Measurements from ENCODE around the gene GLS.
A peak's percentile ranks its signal among the peaks of the same experiment; 100 is the strongest.
"Not testable (repeated sequence)": the region's sequence is repeated elsewhere in the genome, so short reads cannot be mapped to it uniquely, and the experiment has no call there.

The GLS gene

GRCh38 chr2:190867832-190868231, 12.8 kb upstream of the GLS start:
- H3K4me3 Mint-ChIP-seq, result no peak overlapping the region
- no peak overlapping the region for H3K27ac Mint-ChIP-seq
- H3K36me3 Mint-ChIP-seq, result peaks cover 26% of the 10 kb centered on the region
- ATAC-seq, result no peak
- H3K9me3 Mint-ChIP-seq, result peaks cover 5% of the 10 kb centered on the region
- H3K27me3 Mint-ChIP-seq, result no peaks in the 10 kb centered on the region
- H3K4me1 Mint-ChIP-seq, result no peaks in the 10 kb centered on the region

GRCh38 chr2:190869721-190870120, 10.9 kb upstream of the GLS start:
- H3K4me1 Mint-ChIP-seq, result no peaks in the 10 kb centered on the region
- no peak for ATAC-seq
- H3K9me3 Mint-ChIP-seq, result peaks cover 5% of the 10 kb centered on the region

GRCh38 chr2:190873451-190873850, 7.2 kb upstream of the GLS start:
- H3K9me3 Mint-ChIP-seq, H3K27me3 Mint-ChIP-seq, H3K27ac Mint-ChIP-seq, ATAC-seq, H3K4me3 Mint-ChIP-seq, H3K4me1 Mint-ChIP-seq, H3K36me3 Mint-ChIP-seq: not testable (repeated sequence)

More at GRCh38 chr2:190869721-190870120, 10.9 kb upstream of the GLS start:
- no peaks in the 10 kb centered on the region for H3K27me3 Mint-ChIP-seq
- no peak overlapping the region for H3K4me3 Mint-ChIP-seq
- no peak overlapping the region for H3K27ac Mint-ChIP-seq
- peaks cover 26% of the 10 kb centered on the region for H3K36me3 Mint-ChIP-seq

GRCh38 chr2:190875891-190876290, 4.7 kb upstream of the GLS start:
- no peak overlapping the region for H3K4me3 Mint-ChIP-seq
- H3K4me1 Mint-ChIP-seq, result peaks cover 7% of the 10 kb centered on the region
- H3K27me3 Mint-ChIP-seq, result no peaks in the 10 kb centered on the region
- peaks cover 5% of the 10 kb centered on the region for H3K36me3 Mint-ChIP-seq
- no peak for ATAC-seq
- H3K9me3 Mint-ChIP-seq, result no peaks in the 10 kb centered on the region
- no peak overlapping the region for H3K27ac Mint-ChIP-seq

GRCh38 chr2:190876631-190877030, 4.0 kb upstream of the GLS start:
- ATAC-seq, result no peak
- Mint-ChIP-seq H3K36me3 (peaks cover 5% of the 10 kb centered on the region), H3K4me3 (no peak overlapping the region), H3K27me3 (no peaks in the 10 kb centered on the region), H3K4me1 (peaks cover 7% of the 10 kb centered on the region), H3K27ac (no peak overlapping the region), H3K9me3 (no peaks in the 10 kb centered on the region)

GRCh38 chr2:190877436-190877835, 3.2 kb upstream of the GLS start:
- Mint-ChIP-seq H3K4me1 (peaks cover 7% of the 10 kb centered on the region), H3K9me3 (no peaks in the 10 kb centered on the region), H3K27me3 (no peaks in the 10 kb centered on the region), H3K4me3 (no peak overlapping the region), H3K27ac (no peak overlapping the region), H3K36me3 (peaks cover 3% of the 10 kb centered on the region)
- no peak for ATAC-seq

- Mint-ChIP-seq H3K27ac (peak overlapping the region; percentile 94), H3K27me3 (no peaks in the 10 kb centered on the region), H3K4me1 (peaks cover 29% of the 10 kb centered on the region), H3K9me3 (no peaks in the 10 kb centered on the region), H3K36me3 (peaks cover 8% of the 10 kb centered on the region), H3K4me3 (peak overlapping the region; percentile 88)
- ATAC-seq, result peak; percentile 2
Measured at GRCh38 chr2:190879474-190880377, 895 bp upstream of the GLS start.

- ATAC-seq, result peak; percentile 44
- Mint-ChIP-seq H3K9me3 (no peaks in the 10 kb centered on the region), H3K36me3 (peaks cover 8% of the 10 kb centered on the region), H3K4me1 (peaks cover 31% of the 10 kb centered on the region), H3K27me3 (no peaks in the 10 kb centered on the region), H3K27ac (peak overlapping the region; percentile 94), H3K4me3 (peak overlapping the region; percentile 92)
Measured at GRCh38 chr2:190881084-190881597, 520 bp downstream of the GLS start.

GRCh38 chr2:190881598-190882410, 1.2 kb downstream of the GLS start:
- Mint-ChIP-seq H3K36me3 (peaks cover 8% of the 10 kb centered on the region), H3K27ac (peak overlapping the region; percentile 94), H3K4me3 (peak overlapping the region; percentile 92), H3K4me1 (peaks cover 31% of the 10 kb centered on the region), H3K27me3 (no peaks in the 10 kb centered on the region), H3K9me3 (no peaks in the 10 kb centered on the region)
- ATAC-seq, result peak; percentile 74

- Mint-ChIP-seq H3K4me1 (peaks cover 32% of the 10 kb centered on the region), H3K27me3 (no peaks in the 10 kb centered on the region), H3K4me3 (peak overlapping the region; percentile 92), H3K9me3 (no peaks in the 10 kb centered on the region), H3K27ac (peak overlapping the region; percentile 94), H3K36me3 (peaks cover 8% of the 10 kb centered on the region)
- ATAC-seq, result no peak
Measured at GRCh38 chr2:190882411-190882766, 1.8 kb downstream of the GLS start.

GRCh38 chr2:190882856-190883582, 2.4 kb downstream of the GLS start:
- no peak for ATAC-seq
- peak overlapping the region; percentile 94 for H3K27ac Mint-ChIP-seq
- no peaks in the 10 kb centered on the region for H3K9me3 Mint-ChIP-seq
- no peaks in the 10 kb centered on the region for H3K27me3 Mint-ChIP-seq
- H3K36me3 Mint-ChIP-seq, result peaks cover 8% of the 10 kb centered on the region
- H3K4me3 Mint-ChIP-seq, result peak overlapping the region; percentile 92
- peaks cover 39% of the 10 kb centered on the region for H3K4me1 Mint-ChIP-seq

GRCh38 chr2:190885844-190886243, 5.2 kb downstream of the GLS start:
- not testable (repeated sequence) for H3K9me3 Mint-ChIP-seq, H3K27me3 Mint-ChIP-seq, ATAC-seq
- H3K4me3 Mint-ChIP-seq, result peak overlapping the region; percentile 50
- peak overlapping the region; percentile 82 for H3K27ac Mint-ChIP-seq
- peaks cover 15% of the 10 kb centered on the region for H3K36me3 Mint-ChIP-seq
- H3K4me1 Mint-ChIP-seq, result peaks cover 59% of the 10 kb centered on the region

GRCh38 chr2:190887089-190887488, 6.5 kb downstream of the GLS start:
- Mint-ChIP-seq H3K36me3 (peaks cover 15% of the 10 kb centered on the region), H3K27me3 (no peaks in the 10 kb centered on the region), H3K27ac (peak overlapping the region; percentile 68), H3K4me1 (peaks cover 71% of the 10 kb centered on the region), H3K4me3 (no peak overlapping the region), H3K9me3 (no peaks in the 10 kb centered on the region)
- ATAC-seq, result peak; percentile 72

GRCh38 chr2:190888449-190888848, 7.8 kb downstream of the GLS start:
- peak overlapping the region; percentile 68 for H3K27ac Mint-ChIP-seq
- H3K27me3 Mint-ChIP-seq, result no peaks in the 10 kb centered on the region
- H3K9me3 Mint-ChIP-seq, result no peaks in the 10 kb centered on the region
- H3K4me1 Mint-ChIP-seq, result peaks cover 67% of the 10 kb centered on the region
- H3K36me3 Mint-ChIP-seq, result peaks cover 15% of the 10 kb centered on the region
- no peak for ATAC-seq
- H3K4me3 Mint-ChIP-seq, result no peak overlapping the region
